ENCODE measurements around the gene TMEM182.

GRCh38 chr2:102771114-102771513 is 9.3 kb downstream of the TMEM182 start:
- TF ChIP-seq CTCF (IDR thresholded peaks at IDR 0.05; ENCODE audit: low read depth, low read length) (no peak), POLR2A (IDR thresholded peaks at IDR 0.05; ENCODE audit: extremely low read depth, insufficient read length) (no peak)

Measured in NB4 (cell line).